Urinary bladder (tissue), 4 donors: ENCODE data around the gene NEU3. TPM values are rescaled to one million over a fixed set of nuclear protein-coding genes. Genes with fewer than 3 reads are reported as not detected.
"Not testable (repeated sequence)": the region's sequence is repeated elsewhere in the genome, so short reads cannot be mapped to it uniquely, and the experiment has no call there.

ENCODE experiments used
- DNase-seq: peaks from one replicate; pipeline ENCODE4 v3.0.0-alpha.2; 2015; ENCODE audit errors: extremely low spot score
- H3K27ac ChIP-seq: one replicate; pipeline ENCODE4 v1.5.1; 2013; ENCODE audit warnings: low read depth, mild to moderate bottlenecking, moderate library complexity
- H3K36me3 ChIP-seq: one replicate; pipeline ENCODE4 v1.6.1; 2013; ENCODE audit warnings: mild to moderate bottlenecking, moderate library complexity; ENCODE audit not compliant: insufficient read depth
- H3K4me1 ChIP-seq: one replicate; pipeline ENCODE4 v1.6.1; 2013; ENCODE audit warnings: mild to moderate bottlenecking, moderate library complexity; ENCODE audit not compliant: insufficient read depth
- H3K4me3 ChIP-seq: one replicate; pipeline ENCODE4 v1.5.1; 2013; ENCODE audit warnings: low read depth, low read length
- WGBS: extraction: QIAGEN DNeasy Blood & Tissue Kit; methylation state at CpG from one replicate; pipeline ENCODE4 v1.1.7; 2013; 5-methylcytosine and 5-hydroxymethylcytosine counted together
- polyA plus RNA-seq: library from polyadenylated mRNA; stranded (reverse); fragments of 200-250 nt; gene quantifications from one replicate; pipeline ENCODE4 v1.2.3, GENCODE V29; 2013
- total RNA-seq: library from RNA; depleted of rRNA; stranded (reverse); fragments of >200 nt; gene quantifications from one replicate; pipeline ENCODE4 v1.2.3, GENCODE V29; 2014
- donor health status: healthy with polysubstance abuse.
- donor health status: healthy.

The NEU3 gene
- total and polyA plus RNA-seq, 2 donors: 5.2 to 10.4 TPM

DNA sequence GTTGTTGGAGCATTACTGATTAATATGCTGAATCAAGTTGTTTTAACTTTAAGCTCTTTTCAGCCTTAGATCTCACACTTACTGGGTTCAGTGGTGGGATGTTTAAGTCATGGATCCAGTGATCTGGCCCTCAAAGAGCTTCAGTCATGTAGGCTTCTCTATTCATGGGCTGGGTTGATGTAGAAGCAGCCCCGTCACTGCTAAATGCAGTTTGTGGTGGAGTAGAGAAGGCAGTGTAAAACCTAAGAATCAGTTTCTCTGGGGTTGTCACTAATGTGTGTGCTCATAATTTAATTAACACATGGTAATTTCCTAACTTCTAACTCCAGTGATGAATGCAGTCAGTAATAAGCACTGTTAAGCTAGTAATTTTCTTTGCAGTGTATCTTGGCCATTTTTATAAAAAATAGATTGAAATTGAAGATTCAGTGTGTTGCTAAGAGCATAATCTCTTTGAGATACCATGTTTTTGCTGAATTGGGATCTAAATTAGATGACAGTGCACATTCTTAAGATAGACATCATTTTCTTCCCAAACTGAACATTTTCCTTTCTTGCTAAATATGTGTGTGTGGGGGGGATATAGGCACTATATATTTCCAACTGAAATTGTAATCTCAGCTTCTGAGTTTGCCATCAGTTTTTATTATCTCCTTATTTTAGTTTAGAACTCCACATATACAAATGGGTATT is 30.6 kb upstream of the NEU3 start:
- DNase-seq: no peak
- H3K27ac ChIP-seq: no peak overlapping the region
- no peak overlapping the region for H3K4me3 ChIP-seq
- 95% methylated on average over 1 of the region's 1 CpG for WGBS
- H3K36me3 ChIP-seq: no peaks in the 10 kb centered on the region
- H3K4me1 ChIP-seq: no peaks in the 10 kb centered on the region

DNA sequence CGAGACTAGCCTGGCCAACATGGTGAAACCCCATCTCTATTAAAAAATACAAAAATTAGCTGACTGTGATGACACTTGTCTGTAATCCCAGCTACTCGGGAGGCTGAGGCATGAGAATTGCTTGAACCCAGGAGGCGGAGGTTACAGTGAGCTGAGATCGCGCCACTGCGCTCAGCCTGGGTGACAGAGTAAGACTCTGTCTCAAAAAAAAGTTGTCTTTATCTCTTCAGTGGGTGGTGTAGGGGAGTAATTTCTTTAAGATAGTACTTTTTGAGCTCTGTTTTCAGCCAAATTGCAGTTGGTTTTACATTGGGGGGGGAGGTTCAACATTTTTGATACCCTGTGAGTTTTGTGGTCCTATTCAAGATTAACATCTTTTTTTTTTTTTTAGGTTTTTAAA is 28.6 kb upstream of the NEU3 start:
- H3K4me1 ChIP-seq, H3K4me3 ChIP-seq, DNase-seq, H3K36me3 ChIP-seq, H3K27ac ChIP-seq: not testable (repeated sequence)
- whole genome bisulfite sequencing: 94% methylated on average over 6 of the region's 6 CpGs

DNA sequence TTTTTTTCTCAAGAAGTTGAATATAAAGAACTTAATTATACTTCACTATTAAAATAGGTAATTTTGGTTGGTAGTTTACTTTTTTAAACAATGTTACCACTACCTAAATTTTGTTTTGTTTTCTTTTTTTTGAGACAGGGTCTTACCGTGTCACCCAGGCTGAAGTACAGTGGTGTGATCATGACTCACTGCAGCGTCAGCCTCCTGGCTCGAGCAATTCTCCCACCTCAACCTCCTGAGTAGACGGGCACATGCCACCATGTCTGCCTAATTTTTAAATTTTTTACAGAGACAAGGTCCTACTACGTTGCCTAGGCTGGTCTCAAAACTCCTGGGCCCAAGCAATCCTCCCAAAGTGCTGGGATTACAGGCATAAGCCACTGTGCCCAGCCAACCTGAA is 22.1 kb upstream of the NEU3 start:
- no peak for DNase-seq
- Histone ChIP-seq H3K4me3 (no peak overlapping the region), H3K27ac (no peak overlapping the region), H3K36me3 (peaks cover 4% of the 10 kb centered on the region), H3K4me1 (no peaks in the 10 kb centered on the region)
- 79% methylated on average over 5 of the region's 5 CpGs for WGBS

DNA sequence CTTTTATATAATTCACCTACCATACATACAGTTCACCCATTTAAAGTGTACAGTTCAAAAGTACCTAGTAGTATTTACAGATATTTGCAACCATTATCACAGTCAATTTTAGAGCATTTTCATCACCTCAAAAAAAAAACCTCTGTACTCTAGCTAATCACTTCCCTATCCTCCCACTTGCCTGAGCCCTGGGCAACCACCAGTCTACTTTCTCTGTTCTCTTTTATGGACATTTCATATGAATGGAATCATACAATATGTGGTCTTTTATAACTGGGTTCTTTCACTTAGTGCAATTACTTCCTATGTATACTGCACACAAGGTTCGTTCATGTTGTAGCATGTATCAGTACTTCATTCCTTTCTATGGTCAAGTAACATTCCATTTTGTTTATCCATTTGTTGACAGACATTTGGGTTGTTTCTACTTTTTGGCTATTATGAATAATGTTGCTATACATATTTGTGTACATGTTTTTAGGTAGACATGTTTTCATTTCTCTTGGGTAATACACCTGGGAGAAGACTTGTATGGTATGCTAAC is 17.8 kb upstream of the NEU3 start:
- Histone ChIP-seq H3K4me1 (no peaks in the 10 kb centered on the region), H3K27ac (no peak overlapping the region), H3K4me3 (no peak overlapping the region), H3K36me3 (peaks cover 4% of the 10 kb centered on the region)
- WGBS: 78% methylated on average over 1 of the region's 1 CpG
- no peak for DNase-seq

DNA sequence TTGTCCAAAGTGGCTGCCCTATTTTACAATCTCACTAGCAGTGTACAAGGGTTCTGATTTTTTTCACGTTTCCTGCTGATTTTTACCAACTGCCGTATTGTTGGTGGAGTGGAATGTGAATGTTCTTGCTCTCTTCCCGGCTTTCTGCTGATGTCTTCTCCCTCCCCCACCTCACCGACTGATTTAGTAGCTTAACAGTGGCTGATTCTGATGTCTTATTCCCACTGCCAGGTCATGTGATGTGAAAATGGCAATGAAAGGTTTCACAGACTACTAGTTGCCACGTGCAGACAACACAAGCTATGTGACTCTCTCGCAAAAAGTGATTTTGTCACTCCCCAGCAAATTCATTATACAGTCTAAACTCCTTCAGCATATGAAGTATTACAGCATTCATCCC is 17.3 kb upstream of the NEU3 start:
- 72% methylated on average over 6 of the region's 6 CpGs for WGBS
- no peak for DNase-seq
- H3K4me1 ChIP-seq: no peaks in the 10 kb centered on the region
- no peak overlapping the region for H3K27ac ChIP-seq
- peaks cover 2% of the 10 kb centered on the region for H3K36me3 ChIP-seq
- no peak overlapping the region for H3K4me3 ChIP-seq

DNA sequence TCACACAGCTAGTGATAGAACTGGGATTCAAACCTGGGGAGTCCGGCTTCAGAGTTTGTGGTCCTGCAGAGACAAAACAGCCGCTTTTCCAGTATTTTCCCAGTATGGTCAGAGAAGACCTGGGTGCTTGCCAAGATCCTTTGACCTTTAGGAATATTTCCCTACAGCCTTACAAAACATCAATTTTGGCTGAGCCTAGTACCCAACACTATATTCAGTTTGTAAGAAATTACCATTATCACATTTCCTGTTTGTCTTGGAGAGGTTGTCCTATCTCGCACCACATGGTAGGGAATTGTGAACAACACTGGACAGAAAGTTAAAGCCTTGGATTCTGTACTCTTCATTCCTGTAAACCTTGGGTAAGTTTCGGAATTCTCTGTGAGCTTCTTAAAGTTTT is 10.7 kb upstream of the NEU3 start:
- WGBS: 91% methylated on average over 4 of the region's 4 CpGs
- no peaks in the 10 kb centered on the region for H3K4me1 ChIP-seq
- peaks cover 4% of the 10 kb centered on the region for H3K36me3 ChIP-seq
- DNase-seq: no peak
- H3K27ac ChIP-seq: no peak overlapping the region
- no peak overlapping the region for H3K4me3 ChIP-seq

DNA sequence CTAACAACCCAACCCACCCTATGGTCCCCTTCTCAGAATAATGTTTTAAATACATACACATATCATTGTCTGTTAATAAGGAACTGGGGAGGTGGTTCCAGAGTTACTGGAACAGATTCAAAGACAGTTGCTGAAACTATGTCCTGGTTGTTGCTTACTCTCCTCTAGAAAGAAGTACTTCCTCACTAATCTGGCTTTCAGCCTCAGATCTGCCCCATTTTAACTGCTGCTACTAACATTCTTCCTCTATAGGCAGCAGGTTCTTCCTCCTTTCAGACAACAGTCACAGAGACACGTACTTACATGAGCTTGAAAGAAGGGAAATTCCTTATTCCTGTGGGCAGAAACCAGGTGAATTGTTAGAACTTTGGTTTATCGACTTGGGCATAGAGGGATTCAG is 8.1 kb upstream of the NEU3 start:
- no peak overlapping the region for H3K4me3 ChIP-seq
- H3K36me3 ChIP-seq: peaks cover 4% of the 10 kb centered on the region
- WGBS: 96% methylated on average over 2 of the region's 2 CpGs
- H3K4me1 ChIP-seq: no peaks in the 10 kb centered on the region
- H3K27ac ChIP-seq: no peak overlapping the region
- no peak for DNase-seq

DNA sequence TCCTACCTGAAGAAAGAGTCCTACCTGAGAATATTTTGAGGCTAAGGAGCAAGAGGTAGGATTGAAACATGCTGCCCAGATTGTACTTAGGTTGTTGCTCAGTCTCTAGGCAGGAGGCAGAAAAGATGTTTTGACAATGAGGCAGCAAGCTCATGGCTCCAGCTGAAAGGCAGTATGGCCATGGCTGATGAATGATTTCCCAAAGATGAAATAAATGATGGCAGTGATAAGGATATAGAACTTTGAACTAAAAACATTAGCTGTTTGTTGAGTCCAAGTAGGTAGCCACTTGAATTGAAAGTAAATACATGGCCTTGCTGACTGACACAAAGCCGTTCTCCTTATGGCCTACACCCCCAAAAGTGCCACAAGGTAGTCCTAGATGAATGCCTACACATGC is 6.8 kb upstream of the NEU3 start:
- Histone ChIP-seq H3K36me3 (peaks cover 4% of the 10 kb centered on the region), H3K4me1 (no peaks in the 10 kb centered on the region), H3K27ac (no peak overlapping the region), H3K4me3 (no peak overlapping the region)
- 95% methylated on average over 1 of the region's 1 CpG for WGBS
- no peak for DNase-seq

DNA sequence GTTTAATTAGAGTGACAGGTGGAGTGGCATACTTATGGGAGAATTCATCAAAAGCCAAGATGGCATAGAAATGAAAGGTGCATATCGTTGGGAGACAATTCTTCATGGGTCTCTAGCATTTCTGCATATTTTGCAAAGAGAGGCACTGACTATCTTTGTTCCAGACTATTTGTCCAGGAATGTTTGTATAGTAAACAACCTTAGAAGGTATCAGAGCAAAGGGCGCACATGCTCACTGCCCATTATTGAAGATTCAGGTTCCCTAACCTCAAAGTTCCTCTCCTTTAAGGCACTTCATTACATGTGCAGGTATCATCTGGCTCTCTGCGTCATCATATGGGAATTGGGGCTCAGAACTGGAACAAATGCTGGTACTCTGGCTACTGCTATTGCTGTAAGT is 4.7 kb upstream of the NEU3 start:
- 90% methylated on average over 3 of the region's 3 CpGs for WGBS
- no peak overlapping the region for H3K4me3 ChIP-seq
- DNase-seq: no peak
- no peak overlapping the region for H3K27ac ChIP-seq
- H3K4me1 ChIP-seq: no peaks in the 10 kb centered on the region
- no peaks in the 10 kb centered on the region for H3K36me3 ChIP-seq

DNA sequence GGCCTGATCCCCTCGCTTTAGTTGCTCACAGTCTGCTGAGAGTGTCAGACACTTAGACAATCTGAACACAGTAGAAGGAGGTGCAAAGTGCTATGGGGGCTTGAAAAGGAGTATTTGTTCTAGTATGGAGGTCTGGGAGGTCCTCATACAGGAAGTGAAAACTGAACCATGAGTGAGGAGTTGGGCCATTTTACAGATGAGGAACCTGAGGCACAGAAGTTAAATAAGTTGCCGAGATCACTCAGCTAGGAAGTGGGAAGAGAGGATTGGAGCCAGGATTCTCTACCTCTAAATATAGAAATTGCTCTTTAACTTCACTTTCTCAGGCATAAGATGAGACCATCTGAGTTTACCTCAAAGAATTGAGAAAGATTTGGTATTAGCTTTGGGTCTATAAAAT is 4.0 kb upstream of the NEU3 start:
- 82% methylated on average over 2 of the region's 2 CpGs for WGBS
- no peak overlapping the region for H3K4me3 ChIP-seq
- no peak overlapping the region for H3K27ac ChIP-seq
- DNase-seq: no peak
- no peaks in the 10 kb centered on the region for H3K4me1 ChIP-seq
- no peaks in the 10 kb centered on the region for H3K36me3 ChIP-seq

DNA sequence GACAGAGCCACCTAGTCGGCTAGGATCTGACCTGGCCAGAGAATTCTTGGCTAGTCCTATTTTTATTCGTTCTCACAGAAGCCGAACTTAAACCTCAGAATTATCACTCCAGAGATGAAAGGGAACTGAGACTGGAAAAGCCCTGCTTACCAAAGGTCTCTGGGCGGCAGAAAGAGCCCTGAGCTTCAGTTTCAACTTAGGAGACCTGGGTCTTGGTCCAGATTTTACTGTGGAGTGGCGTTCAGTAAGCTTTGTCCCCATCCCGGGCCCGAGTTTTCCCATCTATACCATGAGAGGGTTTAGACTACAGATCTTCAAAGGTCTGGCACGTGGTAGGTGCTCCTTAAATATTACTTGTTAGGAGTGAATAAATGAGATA is 516 bp downstream of the NEU3 start:
- Histone ChIP-seq H3K27ac (no peak overlapping the region), H3K4me3 (peak overlapping the region; percentile 65), H3K4me1 (no peaks in the 10 kb centered on the region), H3K36me3 (no peaks in the 10 kb centered on the region)
- no peak for DNase-seq
- 8% methylated on average over 8 of the region's 8 CpGs for WGBS

DNA sequence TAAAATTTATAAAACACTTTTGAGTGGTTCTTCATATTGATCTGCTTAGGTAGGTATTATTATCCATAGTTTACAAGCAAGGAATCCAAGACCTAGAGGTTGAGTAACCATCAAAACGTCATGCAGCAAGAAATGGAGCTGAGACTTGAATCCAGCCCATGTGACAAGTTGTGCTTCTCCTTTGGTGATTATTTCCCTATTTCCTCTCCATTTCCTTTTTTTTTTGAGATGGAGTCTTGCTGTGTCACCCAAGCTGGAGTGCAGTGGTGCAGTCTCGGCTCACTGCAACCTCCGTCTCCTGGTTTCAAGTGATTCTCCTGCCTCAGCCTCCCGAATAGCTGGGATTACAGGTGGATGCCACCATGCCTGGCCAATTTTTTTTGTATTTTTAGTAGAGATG is 1.4 kb downstream of the NEU3 start:
- WGBS: 94% methylated on average over 4 of the region's 4 CpGs
- H3K36me3 ChIP-seq, H3K27ac ChIP-seq, H3K4me1 ChIP-seq, DNase-seq, H3K4me3 ChIP-seq: not testable (repeated sequence)

DNA sequence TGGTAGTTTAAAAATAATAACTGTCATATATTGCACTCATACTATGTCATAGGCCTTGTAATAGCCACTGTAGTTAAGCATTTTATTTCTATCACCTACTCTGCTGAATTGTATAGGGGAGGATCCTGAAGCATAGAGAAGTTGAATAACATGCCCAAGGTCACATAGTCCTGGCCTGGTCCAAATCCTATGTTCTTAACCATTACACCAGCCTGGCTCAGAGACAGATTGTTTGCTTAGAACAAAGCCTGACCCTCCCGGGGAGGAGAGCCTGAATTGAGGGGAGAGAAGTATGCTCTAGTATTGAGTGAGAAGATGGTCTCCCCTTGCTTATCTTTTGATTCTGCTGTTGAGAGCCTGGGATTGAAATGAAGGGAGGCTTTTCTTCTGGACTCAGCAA is 2.2 kb downstream of the NEU3 start:
- H3K4me3 ChIP-seq: no peak overlapping the region
- no peaks in the 10 kb centered on the region for H3K4me1 ChIP-seq
- H3K36me3 ChIP-seq: peaks cover 1% of the 10 kb centered on the region
- WGBS: 44% methylated on average over 1 of the region's 1 CpG
- DNase-seq: no peak
- no peak overlapping the region for H3K27ac ChIP-seq

DNA sequence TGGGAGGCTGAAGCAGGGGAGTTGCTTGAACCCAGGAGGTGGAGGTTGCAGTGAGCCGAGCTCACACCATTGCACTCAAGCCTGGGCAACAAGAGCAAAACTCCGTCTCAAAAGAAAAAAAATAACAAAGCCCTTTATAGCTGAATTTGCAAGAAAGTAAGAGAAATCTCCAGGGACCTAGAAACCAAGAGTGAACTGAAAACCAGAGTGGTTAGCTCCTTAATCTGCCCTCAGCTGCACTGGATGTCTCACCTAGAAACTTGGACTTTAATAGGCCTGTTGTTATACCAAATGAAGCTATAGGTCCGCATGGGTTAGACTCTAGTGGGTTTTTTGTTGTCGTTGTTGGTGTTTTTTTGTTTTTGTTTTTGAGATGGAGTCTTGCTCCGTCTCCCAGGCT is 4.1 kb downstream of the NEU3 start:
- no peak for DNase-seq
- Histone ChIP-seq H3K4me1 (no peaks in the 10 kb centered on the region), H3K4me3 (no peak overlapping the region), H3K36me3 (peaks cover 2% of the 10 kb centered on the region), H3K27ac (no peak overlapping the region)
- 96% methylated on average over 5 of the region's 5 CpGs for WGBS

DNA sequence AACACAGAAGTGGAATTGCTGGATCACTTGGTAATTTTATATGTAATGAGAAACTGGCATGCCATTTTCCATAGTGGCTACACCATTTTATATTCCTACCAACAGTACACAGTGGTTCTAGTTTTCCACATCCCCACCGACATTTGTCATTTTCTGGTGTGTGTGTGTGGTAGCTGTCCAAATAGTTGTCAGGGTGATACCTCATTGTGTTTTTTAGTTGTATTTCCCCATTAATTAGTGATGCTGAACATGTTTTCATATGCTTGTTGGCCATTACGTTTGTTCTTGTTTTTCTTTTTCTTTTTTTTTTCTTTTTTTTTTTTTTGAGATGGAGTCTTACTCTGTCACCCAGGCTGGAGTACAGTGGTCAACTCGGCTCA is 12.2 kb downstream of the NEU3 start:
- no peak for DNase-seq
- no peaks in the 10 kb centered on the region for H3K4me1 ChIP-seq
- no peak overlapping the region for H3K4me3 ChIP-seq
- H3K27ac ChIP-seq: no peak overlapping the region
- WGBS: 95% methylated on average over 3 of the region's 3 CpGs
- peaks cover under 1% of the 10 kb centered on the region for H3K36me3 ChIP-seq
